AG04450 (cell line): ENCODE data around the gene TPM1. TPM values are rescaled to one million over a fixed set of nuclear protein-coding genes. Genes with fewer than 3 reads are reported as not detected.
A peak's percentile ranks its signal among the peaks of the same experiment; 100 is the strongest.

Experiments used
- CTCF ChIA-PET: fragments of 300-600, 350-600 bp; formaldehyde crosslinking; extraction: SDS; loops from one replicate; lab custom pipeline; 2022; ENCODE audit warnings: antibody characterized with exemption, inconsistent platforms; lab: Charles Lee
- POLR2A ChIA-PET: fragments of 350-600 bp; formaldehyde crosslinking; extraction: SDS; loops from one replicate; lab custom pipeline; 2021; ENCODE audit warnings: antibody characterized with exemption, inconsistent platforms; lab: Yijun Ruan, JAX
- DNase-seq: peaks from one replicate; pipeline ENCODE4 v3.0.0-alpha.2; 2011; ENCODE audit warnings: low read depth, low spot score
- H3K27ac ChIP-seq: one replicate; pipeline ENCODE4 v1.5.1; 2012; ENCODE audit warnings: low read depth, low read length, control low read depth
- H3K27me3 ChIP-seq: one replicate; pipeline ENCODE4 v1.6.0; 2012; ENCODE audit warnings: low read length; ENCODE audit not compliant: control insufficient read depth, insufficient read depth
- H3K4me3 ChIP-seq: 2 replicates; pipeline ENCODE4 v1.5.1; 2011; ENCODE audit warnings: mild to moderate bottlenecking, low read depth, low read length, control low read depth
- H3K9me3 ChIP-seq: 2 replicates; pipeline ENCODE4 v1.5.1; 2012; ENCODE audit warnings: low read length; ENCODE audit not compliant: control insufficient read depth, insufficient read depth
- CTCF ChIP-seq: IDR thresholded peaks from 2 replicates; pipeline ENCODE4 v1.5.1; 2011; ENCODE audit warnings: low read depth, low read length, control low read depth, inconsistent platforms
- polyA plus RNA-seq: library from polyadenylated mRNA; depleted of rRNA; stranded (reverse); fragments of >200 nt; gene quantifications from 2 replicates; pipeline ENCODE4 v1.2.3, GENCODE V29; 2011

Gene TPM1
- polyA plus RNA-seq, 1 experiment, result 1,348 TPM

- TF ChIP-seq CTCF, result no peak
- no peaks in the 10 kb centered on the region for H3K27me3 ChIP-seq
- ChIA-PET CTCF (interaction anchor here (1.1 to 1.8 kb wide), 3 partner anchors 9 to 30 kb away, joined by 4 to 7 read pairs (median 6); no protein-coding TSS in a partner anchor), POLR2A (interaction anchor here (0.6 to 1.7 kb wide), 3 partner anchors 10 to 25 kb away, joined by 4 to 7 read pairs (median 5); no protein-coding TSS in a partner anchor)
- H3K4me3 ChIP-seq, result no peak overlapping the region
- DNase-seq, result no peak
- no peak overlapping the region for H3K27ac ChIP-seq
- no peaks in the 10 kb centered on the region for H3K9me3 ChIP-seq
Measured at GRCh38 chr15:63063877-63064409, 21.4 kb downstream of the TPM1 start.

DNA sequence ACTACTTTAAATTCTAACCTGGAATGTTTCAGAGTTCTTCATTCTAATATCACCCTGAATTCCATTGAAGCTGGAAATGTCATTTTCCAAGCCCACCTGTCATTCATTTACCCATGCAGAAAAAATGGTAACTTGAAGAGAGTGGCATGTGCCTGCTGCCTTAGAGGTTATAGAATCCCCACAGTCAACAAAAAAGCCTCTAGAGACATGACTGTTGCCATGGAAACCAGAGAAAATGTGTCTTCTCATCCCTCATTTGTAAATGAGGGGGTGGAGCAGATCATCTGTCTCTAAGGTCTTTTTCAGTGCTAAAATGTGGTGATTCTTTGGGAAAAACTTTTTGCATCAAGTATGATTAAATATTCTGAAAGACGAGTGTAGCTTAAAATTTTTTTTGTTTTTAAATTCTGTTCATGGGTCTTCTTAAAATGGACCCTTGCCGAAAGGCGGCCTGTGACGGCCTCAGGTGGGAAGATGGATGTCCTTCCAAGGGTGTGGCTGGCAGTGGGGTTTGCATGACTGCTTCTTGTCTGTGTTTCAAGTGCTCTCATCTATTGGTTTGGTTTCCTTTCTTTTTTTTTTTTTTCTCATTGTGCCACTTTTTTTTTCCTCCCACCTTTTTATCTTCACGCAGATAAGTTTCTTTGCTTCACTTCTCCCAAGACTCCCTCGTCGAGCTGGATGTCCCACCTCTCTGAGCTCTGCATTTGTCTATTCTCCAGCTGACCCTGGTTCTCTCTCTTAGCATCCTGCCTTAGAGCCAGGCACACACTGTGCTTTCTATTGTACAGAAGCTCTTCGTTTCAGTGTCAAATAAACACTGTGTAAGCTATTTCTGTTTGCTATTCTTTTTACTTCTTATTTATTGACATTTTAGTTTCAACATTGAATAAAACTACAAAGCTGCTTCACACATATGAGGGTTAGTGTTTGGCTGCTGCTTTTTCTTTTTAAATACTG lies 23.0 kb downstream of the TPM1 start:
- ChIA-PET POLR2A (interaction anchor here (0.6 to 0.7 kb wide), 5 partner anchors 15 to 224 kb away, joined by 3 to 6 read pairs (median 3); no protein-coding TSS in a partner anchor), CTCF (no interaction called here)
- no peaks in the 10 kb centered on the region for H3K9me3 ChIP-seq
- DNase-seq, result no peak
- H3K4me3 ChIP-seq, result no peak overlapping the region
- no peaks in the 10 kb centered on the region for H3K27me3 ChIP-seq
- TF ChIP-seq CTCF, result no peak
- H3K27ac ChIP-seq, result peak overlapping the region; percentile 33

DNA sequence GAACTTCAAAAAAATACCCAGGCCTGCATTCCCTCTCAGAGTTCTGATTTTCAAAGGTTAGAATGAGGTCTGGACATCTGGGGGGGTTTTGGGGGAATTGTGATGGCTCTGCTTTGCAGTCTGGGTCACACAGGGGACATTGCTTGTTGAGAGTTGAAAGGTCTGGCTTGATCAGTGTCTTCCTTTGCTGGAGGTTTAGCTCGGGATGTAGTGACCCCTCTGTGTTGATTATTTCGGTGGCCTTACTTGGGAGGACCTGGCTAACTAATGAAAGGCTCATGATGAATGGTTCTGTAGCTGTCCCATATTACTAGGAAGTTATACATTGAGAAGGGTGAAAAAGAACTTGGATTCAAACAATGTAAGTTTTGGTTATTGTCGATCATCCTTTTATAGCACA lies 23.7 kb downstream of the TPM1 start:
- POLR2A ChIA-PET, result interaction anchor here (0.6 to 2.2 kb wide), 9 partner anchors 9 to 225 kb away, joined by 3 to 9 read pairs (median 3); no protein-coding TSS in a partner anchor
- TF ChIP-seq CTCF, result no peak
- H3K4me3 ChIP-seq, result no peak overlapping the region
- CTCF ChIA-PET, result no interaction called here
- no peak for DNase-seq
- H3K9me3 ChIP-seq, result no peaks in the 10 kb centered on the region
- no peak overlapping the region for H3K27ac ChIP-seq
- no peaks in the 10 kb centered on the region for H3K27me3 ChIP-seq

GRCh38 chr15:63067306-63067705 lies 24.8 kb downstream of the TPM1 start:
- Histone ChIP-seq H3K4me3 (no peak overlapping the region), H3K27ac (no peak overlapping the region), H3K27me3 (no peaks in the 10 kb centered on the region), H3K9me3 (no peaks in the 10 kb centered on the region)
- no peak for TF ChIP-seq CTCF
- ChIA-PET CTCF (interaction anchor here (0.6 kb wide), 1 partner anchor 269 kb away, joined by 5 read pairs; no protein-coding TSS in a partner anchor), POLR2A (interaction anchor here (0.6 to 2.2 kb wide), 5 partner anchors 16 to 38 kb away, joined by 3 to 9 read pairs (median 3); no protein-coding TSS in a partner anchor)
- no peak for DNase-seq
